GM21515 (cell line): Measurements from ENCODE around the gene DNAJC7.
A peak's percentile ranks its signal among the peaks of the same experiment; 100 is the strongest.

Source experiments
- ATAC-seq: cut with Tn5 transposase; IDR thresholded peaks from one replicate; pipeline ENCODE4 v1.9.1; 2021; ENCODE audit not compliant: unreplicated experiment

The DNAJC7 gene

DNA sequence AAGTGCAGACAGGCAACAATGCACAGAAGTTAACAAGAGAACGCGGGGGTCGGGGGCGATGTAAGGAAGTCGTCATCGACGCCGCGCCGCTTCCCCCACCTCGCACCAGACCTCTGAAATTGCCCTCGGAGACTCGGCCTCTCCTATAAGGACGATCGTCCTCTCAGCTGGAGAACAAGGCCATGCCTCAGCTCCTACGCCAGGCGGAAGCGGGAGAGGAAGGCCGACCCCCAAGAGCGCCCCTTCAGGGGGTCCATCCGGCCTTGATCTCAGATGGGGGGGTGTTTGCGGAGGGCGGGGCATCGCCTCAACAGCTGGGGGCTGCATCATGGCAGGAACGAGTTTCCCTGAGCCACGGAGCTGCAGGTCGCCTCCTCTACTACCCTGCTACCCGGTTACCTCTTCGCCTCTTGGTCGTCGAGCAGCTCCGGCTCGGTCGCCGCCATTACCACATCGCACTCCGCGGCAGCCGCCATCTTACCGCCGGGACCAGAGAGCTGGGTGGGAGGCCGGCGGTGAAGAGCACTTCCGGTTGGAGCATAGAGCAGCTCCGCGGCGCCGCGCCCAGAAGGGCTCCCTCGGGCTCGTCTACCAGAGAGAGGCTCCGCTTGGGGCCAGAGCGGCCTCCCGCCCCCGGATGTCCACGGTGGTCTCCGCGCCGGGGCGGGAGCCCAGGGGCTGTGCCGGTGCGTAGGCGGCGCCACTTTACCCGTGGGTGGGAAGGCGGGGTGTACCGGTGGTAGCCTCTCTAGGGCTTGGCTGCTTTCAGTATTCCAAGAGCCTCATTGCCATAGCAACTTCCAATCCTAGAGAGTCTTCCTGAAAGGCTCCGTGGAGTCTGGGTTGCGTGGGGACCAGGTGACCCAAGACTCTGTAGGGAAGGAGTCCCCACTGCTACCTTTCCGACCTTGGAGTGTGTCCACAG, at the start of gene DNAJC7:
Gene DNAJC7 (minus strand): TSS at position 499 of the 925 bp plus-strand sequence. CDS start 23 bp downstream, at position 476.
- ATAC-seq, result peak; percentile 74

GRCh38 chr17:42065201-42065600, 48.0 kb upstream of the DNAJC7 start:
- ATAC-seq, result no peak

DNA sequence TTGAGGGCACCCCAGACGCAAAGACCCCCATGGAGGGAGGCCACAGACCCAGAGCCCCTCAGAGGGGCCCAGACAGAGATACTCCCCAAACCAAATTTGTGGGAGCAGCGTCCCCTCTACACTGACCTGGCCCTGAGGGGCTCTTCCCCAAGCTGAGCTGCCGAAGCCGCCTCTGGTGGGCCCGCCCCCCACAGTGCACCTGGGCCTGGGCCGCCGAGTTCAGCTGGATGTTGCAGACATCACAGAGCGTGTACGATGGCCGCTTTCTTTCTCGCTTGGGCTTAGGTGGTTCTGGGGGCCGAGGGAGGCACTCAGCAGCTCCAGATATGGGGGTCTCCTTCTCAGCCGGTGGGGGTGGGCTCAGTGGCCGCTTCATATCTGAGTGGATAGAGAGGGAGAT, 45.4 kb upstream of the DNAJC7 start:
- ATAC-seq, result no peak

GRCh38 chr17:42061646-42062487, 44.6 kb upstream of the DNAJC7 start:
- ATAC-seq, result no peak

- no peak for ATAC-seq
Observed at GRCh38 chr17:42060231-42060630, 43.0 kb upstream of the DNAJC7 start.

DNA sequence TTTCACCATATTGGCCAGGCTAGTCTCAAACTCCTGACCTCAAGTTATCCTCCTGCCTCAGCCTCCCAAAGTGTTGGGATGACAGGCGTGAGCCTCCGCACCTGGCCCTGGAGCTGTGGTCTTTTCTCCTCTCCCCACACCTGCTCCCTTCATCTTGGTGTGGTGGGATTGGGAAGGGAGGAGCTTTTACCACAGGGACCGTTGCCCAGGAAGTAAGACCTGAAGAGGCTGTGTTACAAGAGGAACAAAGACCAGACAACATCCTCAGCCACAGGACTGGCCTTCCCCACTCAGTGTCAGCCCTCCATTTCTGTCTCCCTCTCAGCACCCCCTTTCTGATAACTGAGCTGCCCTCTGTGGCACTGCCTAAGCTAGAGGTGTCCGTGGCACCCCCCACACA, 42.6 kb upstream of the DNAJC7 start:
- no peak for ATAC-seq

DNA sequence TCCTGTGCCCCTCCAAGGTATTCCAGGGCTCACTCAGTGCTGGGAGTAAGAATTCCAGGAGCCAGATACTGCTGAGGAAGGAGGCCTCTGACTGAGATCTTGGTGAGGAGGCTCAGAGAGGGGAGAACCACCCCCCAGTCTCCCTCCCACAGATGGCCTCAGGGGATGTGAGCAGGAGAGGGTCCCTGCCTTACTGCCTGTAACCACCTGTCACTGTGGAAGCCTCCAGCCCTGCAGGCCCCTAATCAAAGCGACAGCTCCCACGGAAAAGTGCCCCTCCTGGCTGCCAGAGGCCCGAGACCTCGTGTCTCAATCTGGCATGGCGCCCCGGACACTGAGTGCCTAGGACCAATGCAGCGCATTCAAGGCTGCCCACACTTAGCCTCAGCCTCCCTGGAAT, 40.8 kb upstream of the DNAJC7 start:
- ATAC-seq, result no peak

DNA sequence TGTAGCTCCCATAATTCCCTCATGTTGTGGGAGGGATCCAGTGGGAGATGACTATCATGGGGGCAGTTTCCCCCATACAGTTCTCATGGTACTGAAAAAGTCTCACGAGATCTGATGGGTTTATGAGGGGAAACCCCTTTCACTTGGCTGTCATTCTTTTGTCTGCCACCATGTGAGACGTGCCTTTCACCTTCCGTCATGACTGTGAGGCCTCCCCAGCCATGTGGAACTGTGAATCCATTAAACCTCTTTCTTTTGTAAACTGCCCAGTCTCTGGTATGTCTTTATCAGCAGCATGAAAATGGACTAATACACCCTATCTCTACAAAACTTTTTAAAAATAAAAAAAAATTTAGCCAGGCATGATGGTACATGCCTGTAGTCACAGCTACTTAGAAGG, 39.4 kb upstream of the DNAJC7 start:
- no peak for ATAC-seq

- no peak for ATAC-seq
Observed at GRCh38 chr17:42055496-42055895, 38.3 kb upstream of the DNAJC7 start.

DNA sequence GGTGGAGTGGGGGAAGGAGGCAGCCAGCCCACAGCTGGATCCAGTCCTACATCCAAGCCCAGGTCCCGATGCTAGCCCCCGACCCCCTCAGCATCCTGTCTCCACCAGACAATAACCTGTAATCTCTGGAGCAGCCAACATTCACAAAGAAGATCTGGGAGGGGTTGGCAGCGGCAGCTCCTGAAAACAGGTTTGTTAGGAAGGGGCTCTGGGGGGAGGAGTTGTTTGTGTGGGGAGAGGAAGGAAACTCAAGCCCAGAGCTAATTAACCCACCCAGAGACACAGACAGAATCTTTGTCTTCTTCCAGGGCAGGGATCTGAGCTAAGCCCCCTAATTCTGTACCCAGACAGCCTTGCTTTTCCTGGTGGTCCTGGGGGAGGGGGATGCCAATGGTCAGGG, 37.8 kb upstream of the DNAJC7 start:
- no peak for ATAC-seq

- no peak for ATAC-seq
Observed at GRCh38 chr17:42053731-42054500, 36.7 kb upstream of the DNAJC7 start.

DNA sequence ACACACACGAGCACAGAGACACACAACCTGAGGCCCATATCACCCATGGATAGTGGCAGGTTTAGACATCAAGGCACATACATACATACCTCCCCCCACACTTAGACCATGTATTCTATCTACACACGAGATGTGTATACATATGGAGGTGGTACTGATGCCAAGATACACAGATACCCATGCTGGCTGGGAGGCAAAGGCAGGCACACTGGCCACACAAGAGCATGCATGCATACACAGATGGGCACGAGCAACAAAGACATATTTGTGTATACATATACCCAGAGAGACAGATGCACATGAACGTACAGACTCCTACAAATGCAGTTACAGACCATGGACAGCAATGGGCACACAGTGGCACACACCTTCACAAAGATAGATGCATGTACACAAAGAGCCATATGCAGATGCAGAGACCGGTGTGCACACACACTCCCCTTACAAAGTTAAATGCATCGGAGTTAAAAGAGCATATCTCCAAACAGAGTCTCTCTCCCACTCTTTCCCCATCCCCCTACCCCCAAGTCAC, 35.2 kb upstream of the DNAJC7 start:
- no peak for ATAC-seq

DNA sequence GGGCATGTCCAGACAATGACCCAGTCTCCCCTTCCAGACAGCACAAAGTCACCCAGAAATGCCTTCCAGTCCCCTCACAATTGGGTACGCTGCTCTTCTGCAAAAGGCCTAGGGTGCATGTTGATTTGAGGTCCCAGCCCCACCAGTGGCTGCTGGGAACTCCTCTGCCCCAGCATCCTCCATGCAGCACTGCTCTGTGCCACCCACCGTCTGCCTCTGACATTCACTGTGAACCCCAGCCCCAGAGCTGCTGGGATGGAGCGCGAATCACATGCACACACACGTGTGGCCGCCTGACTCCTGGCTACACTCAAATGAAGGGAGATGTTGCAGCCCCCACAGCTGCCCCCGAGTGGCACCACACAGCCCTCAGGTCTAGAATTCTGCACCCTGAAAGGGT, 34.4 kb upstream of the DNAJC7 start:
- ATAC-seq, result no peak

DNA sequence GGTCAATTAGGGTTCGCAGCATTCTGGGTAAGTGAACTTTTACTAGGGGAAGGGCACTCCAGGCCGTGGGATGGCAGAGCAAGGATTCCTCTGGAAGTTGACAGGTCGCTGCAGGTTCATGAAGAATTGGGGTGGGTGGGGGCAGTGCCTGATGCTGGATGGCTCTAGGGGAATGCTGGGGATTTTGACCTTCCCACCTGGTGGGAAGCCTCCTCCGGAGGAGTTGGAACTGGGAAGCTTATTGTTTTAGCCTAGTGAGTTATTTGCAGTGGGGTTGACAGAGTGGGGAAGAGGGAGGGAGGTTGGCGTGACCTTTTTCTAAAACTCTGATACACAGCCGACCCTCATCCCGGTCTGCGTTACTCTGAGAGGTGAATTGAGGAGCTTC, 33.8 kb upstream of the DNAJC7 start:
- no peak for ATAC-seq

DNA sequence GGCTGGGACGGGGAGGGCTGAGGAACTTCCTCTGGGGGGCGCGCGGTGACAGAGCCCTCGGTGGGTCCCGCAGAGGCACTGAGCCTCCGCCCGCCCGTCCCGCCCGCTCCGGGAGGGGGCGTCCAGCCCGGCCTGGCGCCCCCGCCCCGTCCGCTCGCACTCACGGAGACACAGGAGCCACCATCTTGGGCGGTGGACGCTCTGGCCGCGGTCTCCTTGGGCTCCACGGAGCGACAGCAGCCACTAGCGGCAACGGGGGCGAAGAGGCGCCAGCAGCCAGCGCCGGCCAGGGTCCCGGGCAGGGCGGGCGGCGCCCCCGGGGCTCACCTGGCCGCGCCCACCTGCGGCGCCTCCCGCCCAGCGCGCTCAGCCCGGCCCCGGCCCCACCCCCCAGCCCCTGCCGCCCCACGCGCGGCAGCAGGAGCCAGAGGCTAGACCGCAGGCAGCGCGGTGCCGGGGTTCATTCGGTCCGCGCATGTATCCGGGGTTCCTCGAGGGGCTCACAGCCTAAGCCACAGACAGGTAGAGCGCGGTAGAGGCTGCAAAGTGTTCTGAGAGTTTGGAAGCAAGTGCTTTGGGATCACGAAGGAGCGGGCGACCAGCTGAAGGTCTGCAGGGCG, 33.3 kb upstream of the DNAJC7 start, which contains the start of gene C17orf113:
Gene C17orf113 (minus strand): TSS at position 209 of the 620 bp plus-strand sequence. CDS start 7,225 bp downstream, outside the sequence.
- ATAC-seq, result no peak

DNA sequence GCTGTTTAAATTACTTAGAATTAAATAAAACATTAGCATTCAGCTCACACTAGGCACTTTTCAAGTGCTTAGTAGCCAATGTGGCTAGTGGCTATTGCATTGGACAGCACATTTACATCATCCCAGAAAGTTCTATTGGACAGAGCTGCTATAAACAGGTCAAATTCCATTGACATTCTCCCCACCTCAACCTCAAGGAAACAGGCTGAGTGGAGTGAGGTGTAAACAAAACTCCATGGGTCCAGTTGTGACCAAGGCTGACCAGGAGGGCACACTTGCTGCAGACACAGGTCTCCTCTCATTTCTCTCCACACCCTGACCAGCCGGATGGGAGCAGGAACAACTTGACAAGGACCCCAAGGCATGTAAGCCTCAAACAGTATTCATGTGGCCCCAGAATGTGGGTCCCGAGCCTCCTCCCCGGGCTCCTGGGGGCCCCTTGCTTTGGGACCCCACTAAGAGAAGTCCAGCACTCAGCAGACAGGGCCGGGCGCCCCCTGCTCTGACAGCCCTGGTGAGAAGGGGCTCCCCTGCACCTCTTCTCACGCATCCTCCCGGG, 32.7 kb upstream of the DNAJC7 start:
- no peak for ATAC-seq

GRCh38 chr17:42047343-42047742, 30.1 kb upstream of the DNAJC7 start:
- ATAC-seq, result no peak

DNA sequence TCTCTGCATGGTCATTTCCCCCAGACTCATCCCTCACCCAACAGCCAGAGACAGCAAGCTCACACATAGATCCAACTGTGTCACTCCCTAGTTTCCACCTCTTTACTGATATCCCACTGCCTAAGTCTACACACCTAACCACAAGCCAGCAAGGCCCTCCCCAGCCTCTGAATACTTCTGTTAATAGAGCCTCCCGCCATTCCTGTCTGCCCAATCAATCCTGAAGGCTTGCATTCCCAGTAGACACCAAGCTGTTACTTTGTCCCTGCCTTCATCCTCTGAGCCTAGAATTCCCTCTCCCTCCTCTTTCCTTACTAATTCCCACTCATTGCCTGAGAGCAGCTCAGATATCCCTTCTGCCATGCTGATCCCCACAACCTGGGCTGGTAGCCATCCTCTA, 28.5 kb upstream of the DNAJC7 start:
- no peak for ATAC-seq

- no peak for ATAC-seq
Observed at GRCh38 chr17:42042598-42043319, 25.5 kb upstream of the DNAJC7 start.
